ENCODE results near the gene ZIC2. TPM values are rescaled to one million over a fixed set of nuclear protein-coding genes. Genes with fewer than 3 reads are reported as not detected.

ZIC2 gene
- total RNA-seq, 1 experiment from 2014 or later, result 44.4 TPM

DNA sequence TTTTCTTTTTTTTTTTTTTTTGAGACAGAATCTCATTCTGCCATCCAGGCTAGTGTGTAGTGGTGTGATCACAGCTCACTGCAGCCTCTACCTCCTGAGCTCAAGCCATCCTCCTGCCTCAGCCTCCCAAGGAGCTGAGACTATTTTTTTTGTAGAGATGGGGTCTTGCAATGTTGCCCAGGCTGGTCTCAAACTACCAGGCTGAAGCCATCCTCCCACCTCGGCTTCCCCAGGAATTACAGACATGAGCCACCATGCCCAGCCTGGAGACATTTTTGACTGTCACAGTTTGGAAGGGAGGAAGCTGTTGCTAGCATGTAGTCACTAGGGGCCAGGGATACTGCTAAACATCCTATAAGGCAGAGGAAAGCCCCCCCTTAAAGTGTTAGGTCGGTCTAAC lies 33.9 kb upstream of the ZIC2 start:
- RAD21 ChIA-PET (ENCODE audit: low non-redundant PET in 1 of 2, low total read pairs in 2 of 2, uncharacterized antibody in 2 of 2, unreplicated experiment in 2 of 2), result no interaction called here
- H3K79me2 ChIP-seq (ENCODE audit: insufficient read depth, low read length), result no peaks in the 10 kb centered on the region
- ATAC-seq (no peak), DNase-seq (ENCODE audit: low read depth, low spot score) (no peak)
- POLR2A ChIA-PET, result no interaction called here
- no peak overlapping the region for H3K4me3 ChIP-seq (replicated peaks in 1 of 2; ENCODE audit: low read depth in 1 of 2, low read length in 2 of 2)
- H3K27me3 ChIP-seq (ENCODE audit: insufficient read depth, low read length), result no peaks in the 10 kb centered on the region
- peaks cover 4 to 6% of the 10 kb centered on the region in 2 experiments; a peak in 2 of 4 replicates for H3K4me1 ChIP-seq (ENCODE audit: control insufficient read depth in 1 of 2, insufficient read depth in 2 of 2, low read length in 2 of 2)
- TF ChIP-seq POLR2A (IDR thresholded peaks at IDR 0.05; ENCODE audit: borderline replicate concordance, extremely low read depth, insufficient read depth, insufficient read length), result no peak
- no peak for TF ChIP-seq RAD21 (IDR thresholded peaks at IDR 0.05; ENCODE audit: low read depth)
- TF ChIP-seq SRF (IDR thresholded peaks at IDR 0.05; ENCODE audit: low read depth), result no peak
- no peak for TF ChIP-seq SP1 (IDR thresholded peaks at IDR 0.05; ENCODE audit: low read depth)
- TF ChIP-seq TCF7L2 (IDR thresholded peaks at IDR 0.05; ENCODE audit: borderline replicate concordance, extremely low read depth, insufficient read depth, insufficient read length), result no peak
- H3K36me3 ChIP-seq (ENCODE audit: control insufficient read depth in 1 of 2, insufficient read depth in 2 of 2, low read length in 2 of 2), result no peaks in the 10 kb centered on the region
- intact Hi-C loops (cut with micrococcal nuclease), result no loop called here
- no peak overlapping the region for H3K9ac ChIP-seq (ENCODE audit: low read length)
- CTCF ChIA-PET, result no interaction called here
- H3K4me2 ChIP-seq (ENCODE audit: low read length), result no peak overlapping the region
- no peaks in the 10 kb centered on the region for H3K9me3 ChIP-seq (ENCODE audit: control insufficient read depth in 1 of 2, insufficient read depth in 1 of 2, low read depth in 1 of 2, low read length in 2 of 2)
- H4K20me1 ChIP-seq (ENCODE audit: insufficient read depth), result no peaks in the 10 kb centered on the region
- no peak overlapping the region for H3K27ac ChIP-seq (ENCODE audit: low read depth, low read length)
- H2AFZ ChIP-seq (ENCODE audit: low read depth, low read length, poor library complexity, severe bottlenecking), result no peak overlapping the region
- no peaks in the 10 kb centered on the region for H3K9me2 ChIP-seq (ENCODE audit: insufficient read depth)
- no TSS peak for BruUV-seq (replicated peaks)

DNA sequence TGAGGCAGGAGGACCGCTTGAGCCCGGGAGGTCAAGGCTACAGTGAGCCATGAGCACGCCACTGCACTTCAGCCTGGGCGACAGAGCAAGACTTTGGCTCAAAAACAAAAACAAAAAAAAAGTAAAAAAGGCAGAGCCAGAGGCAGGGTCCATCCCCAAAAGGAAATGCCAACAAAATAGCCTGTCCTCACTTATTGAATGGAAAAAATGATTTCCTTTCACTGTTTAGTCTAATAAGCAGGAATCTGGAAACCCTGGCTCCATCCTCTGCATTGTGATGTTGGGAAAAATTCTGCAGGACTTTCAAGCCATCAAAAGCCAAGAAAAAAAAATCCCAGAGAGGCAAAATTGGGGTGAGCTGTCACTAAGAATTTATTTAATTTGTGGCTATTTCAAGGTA lies 33.2 kb upstream of the ZIC2 start:
- Histone ChIP-seq H2AFZ (ENCODE audit: low read depth, low read length, poor library complexity, severe bottlenecking) (no peak overlapping the region), H3K79me2 (ENCODE audit: insufficient read depth, low read length) (no peaks in the 10 kb centered on the region), H3K36me3 (ENCODE audit: control insufficient read depth in 1 of 2, insufficient read depth in 2 of 2, low read length in 2 of 2) (no peaks in the 10 kb centered on the region), H3K4me1 (ENCODE audit: control insufficient read depth in 1 of 2, insufficient read depth in 2 of 2, low read length in 2 of 2) (peaks cover 4 to 6% of the 10 kb centered on the region in 2 experiments; a peak in 2 of 4 replicates), H3K9ac (ENCODE audit: low read length) (no peak overlapping the region), H3K4me2 (ENCODE audit: low read length) (no peak overlapping the region), H3K4me3 (replicated peaks in 1 of 2; ENCODE audit: low read depth in 1 of 2, low read length in 2 of 2) (no peak overlapping the region), H3K27ac (ENCODE audit: low read depth, low read length) (no peak overlapping the region), H4K20me1 (ENCODE audit: insufficient read depth) (no peaks in the 10 kb centered on the region), H3K27me3 (ENCODE audit: insufficient read depth, low read length) (no peaks in the 10 kb centered on the region), H3K9me2 (ENCODE audit: insufficient read depth) (no peaks in the 10 kb centered on the region), H3K9me3 (ENCODE audit: control insufficient read depth in 1 of 2, insufficient read depth in 1 of 2, low read depth in 1 of 2, low read length in 2 of 2) (no peaks in the 10 kb centered on the region)
- ChIA-PET CTCF (no interaction called here), RAD21 (ENCODE audit: low non-redundant PET in 1 of 2, low total read pairs in 2 of 2, uncharacterized antibody in 2 of 2, unreplicated experiment in 2 of 2) (no interaction called here), POLR2A (no interaction called here)
- ATAC-seq, result no peak
- intact Hi-C loops (cut with micrococcal nuclease), result no loop called here
- BruUV-seq (replicated peaks), result no TSS peak
- DNase-seq (ENCODE audit: low read depth, low spot score), result no peak
- no peak for TF ChIP-seq ELF1 (IDR thresholded peaks at IDR 0.05; ENCODE audit: borderline replicate concordance, low read depth)
- TF ChIP-seq SIN3A (IDR thresholded peaks at IDR 0.05; ENCODE audit: low read depth), result no peak
- TF ChIP-seq RAD21 (IDR thresholded peaks at IDR 0.05; ENCODE audit: low read depth), result no peak
- TF ChIP-seq ZNF274 (IDR thresholded peaks at IDR 0.05; ENCODE audit: low read depth, low read length), result no peak
- no peak for TF ChIP-seq CTCF (IDR thresholded peaks at IDR 0.05 in 2 of 3, conservative IDR thresholded peaks at IDR 0.05 in 1 of 3; ENCODE audit: borderline replicate concordance in 1 of 3, insufficient read depth in 1 of 3, low read depth in 2 of 3, low read length in 2 of 3)
- no peak for TF ChIP-seq JUND (IDR thresholded peaks at IDR 0.05)
- TF ChIP-seq, protein P1, sequence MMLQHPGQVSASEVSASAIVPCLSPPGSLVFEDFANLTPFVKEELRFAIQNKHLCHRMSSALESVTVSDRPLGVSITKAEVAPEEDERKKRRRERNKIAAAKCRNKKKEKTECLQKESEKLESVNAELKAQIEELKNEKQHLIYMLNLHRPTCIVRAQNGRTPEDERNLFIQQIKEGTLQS (IDR thresholded peaks at IDR 0.05), result no peak
- TF ChIP-seq EZH2 (IDR thresholded peaks at IDR 0.05), result no peak
- no peak for TF ChIP-seq REST (IDR thresholded peaks at IDR 0.05; ENCODE audit: low read depth)
- no peak for TF ChIP-seq CEBPB (IDR thresholded peaks at IDR 0.05; ENCODE audit: low read depth)
- TF ChIP-seq MAX (IDR thresholded peaks at IDR 0.05), result no peak
- TF ChIP-seq YY1 (IDR thresholded peaks at IDR 0.05; ENCODE audit: extremely low read depth, insufficient replicate concordance, low read depth, low read length), result no peak
- no peak for TF ChIP-seq EZH2phosphoT487 (IDR thresholded peaks at IDR 0.05; ENCODE audit: borderline replicate concordance)
- no peak for TF ChIP-seq SP1 (IDR thresholded peaks at IDR 0.05; ENCODE audit: low read depth)

Measured in HCT116 (cell line).